WTC11 (cell line): ENCODE results near the gene CXXC4. TPM values are rescaled to one million over a fixed set of nuclear protein-coding genes. Genes with fewer than 3 reads are reported as not detected.

ENCODE experiments used
- ATAC-seq: fragments of 200-7000 bp; cut with Tn5 transposase; 2 replicates; pipeline ENCODE4 v1.10.0; 2021; ENCODE audit warnings: mild to moderate bottlenecking, moderate library complexity
- CTCF ChIA-PET: fragments of 300-600 bp; sonication (Branson Sonifier 250); formaldehyde crosslinking; loops from one replicate; lab custom pipeline; 2021; ENCODE audit warnings: antibody characterized with exemption; lab: Charles Lee
- POLR2A ChIA-PET: fragments of 350-600 bp; sonication (Branson Sonifier 250); formaldehyde crosslinking; loops from one replicate; lab custom pipeline; 2021; ENCODE audit warnings: antibody characterized with exemption; lab: Charles Lee
- DNase-seq: peaks from one replicate; pipeline ENCODE4 v3.0.0; 2021; ENCODE audit warnings: low spot score
- H3K27ac Mint-ChIP-seq: 2 replicates; pipeline ENCODE4 v1.8.0; 2021; ENCODE audit warnings: mixed read lengths
- H3K27me3 Mint-ChIP-seq: 2 replicates; pipeline ENCODE4 v1.8.0; 2021; ENCODE audit warnings: low read depth, mild to moderate bottlenecking, moderate library complexity, mixed read lengths
- H3K36me3 Mint-ChIP-seq: 2 replicates; pipeline ENCODE4 v1.8.0; 2021; ENCODE audit warnings: mixed read lengths
- H3K4me1 Mint-ChIP-seq: 2 replicates; pipeline ENCODE4 v1.8.0; 2022; ENCODE audit warnings: mixed read lengths
- H3K4me3 Mint-ChIP-seq: 2 replicates; pipeline ENCODE4 v1.8.0; 2021; ENCODE audit warnings: mild to moderate bottlenecking, moderate library complexity, mixed read lengths
- H3K9me3 Mint-ChIP-seq: 2 replicates; pipeline ENCODE4 v1.8.0; 2021; ENCODE audit warnings: mixed read lengths
- E2F1 ChIP-seq: sonication (generic); formaldehyde crosslinking; IDR thresholded peaks from 2 replicates; pipeline ENCODE4 v1.8.0; 2022; ENCODE audit warnings: mild to moderate bottlenecking, missing genetic modification reagents
- E2F4 ChIP-seq: sonication (generic); formaldehyde crosslinking; IDR thresholded peaks from 2 replicates; pipeline ENCODE4 v1.8.1; 2022; ENCODE audit warnings: low read depth, mild to moderate bottlenecking, moderate library complexity, missing genetic modification reagents, borderline replicate concordance
- EMX1 ChIP-seq: fragments of 250-450 bp; sonication (Bioruptor Pico); IDR thresholded peaks from 2 replicates; pipeline ENCODE4 v1.8.0; 2021; ENCODE audit warnings: mild to moderate bottlenecking
- ERG ChIP-seq: fragments of 250-450 bp; sonication (Bioruptor Pico); IDR thresholded peaks from 2 replicates; pipeline ENCODE4 v1.8.0; 2021; ENCODE audit warnings: mild to moderate bottlenecking
- FOXP1 ChIP-seq: sonication (generic); formaldehyde crosslinking; IDR thresholded peaks from 2 replicates; pipeline ENCODE4 v1.8.0; 2022; ENCODE audit warnings: missing genetic modification reagents, mild to moderate bottlenecking, moderate library complexity, borderline replicate concordance
- IRF1 ChIP-seq: sonication (generic); formaldehyde crosslinking; IDR thresholded peaks from 2 replicates; pipeline ENCODE4 v1.8.0; 2023; ENCODE audit warnings: missing genetic modification reagents
- IRF2 ChIP-seq: sonication (generic); formaldehyde crosslinking; IDR thresholded peaks from 2 replicates; pipeline ENCODE4 v1.8.0; 2022; ENCODE audit warnings: low read depth, missing genetic modification reagents, borderline replicate concordance
- NFE2L1 ChIP-seq: sonication (generic); formaldehyde crosslinking; IDR thresholded peaks from 2 replicates; pipeline ENCODE4 v1.8.1; 2023; ENCODE audit warnings: missing genetic modification reagents
- NR2C2 ChIP-seq: sonication (generic); formaldehyde crosslinking; IDR thresholded peaks from 2 replicates; pipeline ENCODE4 v1.8.0; 2022; ENCODE audit warnings: mild to moderate bottlenecking, missing genetic modification reagents
- RORB ChIP-seq: fragments of 250-450 bp; sonication (Bioruptor Pico); IDR thresholded peaks from 2 replicates; pipeline ENCODE4 v1.9.0; 2021; ENCODE audit warnings: mild to moderate bottlenecking
- SP1 ChIP-seq: sonication (generic); formaldehyde crosslinking; conservative IDR thresholded peaks from 2 replicates; pipeline ENCODE4 v1.8.1; 2022; ENCODE audit warnings: missing genetic modification reagents
- ZBTB21 ChIP-seq: sonication (generic); formaldehyde crosslinking; IDR thresholded peaks from 2 replicates; pipeline ENCODE4 v1.8.1; 2023; ENCODE audit warnings: mild to moderate bottlenecking, missing genetic modification reagents, borderline replicate concordance
- ZNF121 ChIP-seq: sonication (generic); formaldehyde crosslinking; IDR thresholded peaks from 2 replicates; pipeline ENCODE4 v1.8.0; 2023; ENCODE audit warnings: missing genetic modification reagents
- ZNF423 ChIP-seq: fragments of 250-450 bp; sonication (Bioruptor Pico); IDR thresholded peaks from 2 replicates; pipeline ENCODE4 v2.1.2; 2022; ENCODE audit warnings: mild to moderate bottlenecking, moderate library complexity
- total RNA-seq: library from RNA; stranded (reverse); gene quantifications from 3 replicates; pipeline ENCODE4 v1.2.3, GENCODE V29; 2021
- TF ChIP-seq, protein P1 (sequence below): sonication (generic); formaldehyde crosslinking; IDR thresholded peaks from 2 replicates; pipeline ENCODE4 v1.8.1; 2023; ENCODE audit warnings: mild to moderate bottlenecking, missing genetic modification reagents
- TF ChIP-seq, protein P2 (sequence below): sonication (generic); formaldehyde crosslinking; IDR thresholded peaks from 2 replicates; pipeline ENCODE4 v1.8.0; 2023; ENCODE audit warnings: mild to moderate bottlenecking, missing genetic modification reagents
- TF ChIP-seq, protein P3 (sequence below): fragments of 250-450 bp; sonication (Bioruptor Pico); IDR thresholded peaks from 2 replicates; pipeline ENCODE4 v1.9.0; 2021; ENCODE audit warnings: mild to moderate bottlenecking
- TF ChIP-seq, protein P4 (sequence below): sonication (generic); formaldehyde crosslinking; IDR thresholded peaks from 2 replicates; pipeline ENCODE4 v1.8.1; 2023; ENCODE audit warnings: mild to moderate bottlenecking, moderate library complexity, missing genetic modification reagents
- TF ChIP-seq, protein P5 (sequence below): sonication (generic); formaldehyde crosslinking; IDR thresholded peaks from 2 replicates; pipeline ENCODE4 v1.8.1; 2023; ENCODE audit warnings: mild to moderate bottlenecking, missing genetic modification reagents

The CXXC4 gene
- total RNA-seq, 1 experiment from 2014 or later, result 2.4 TPM

DNA sequence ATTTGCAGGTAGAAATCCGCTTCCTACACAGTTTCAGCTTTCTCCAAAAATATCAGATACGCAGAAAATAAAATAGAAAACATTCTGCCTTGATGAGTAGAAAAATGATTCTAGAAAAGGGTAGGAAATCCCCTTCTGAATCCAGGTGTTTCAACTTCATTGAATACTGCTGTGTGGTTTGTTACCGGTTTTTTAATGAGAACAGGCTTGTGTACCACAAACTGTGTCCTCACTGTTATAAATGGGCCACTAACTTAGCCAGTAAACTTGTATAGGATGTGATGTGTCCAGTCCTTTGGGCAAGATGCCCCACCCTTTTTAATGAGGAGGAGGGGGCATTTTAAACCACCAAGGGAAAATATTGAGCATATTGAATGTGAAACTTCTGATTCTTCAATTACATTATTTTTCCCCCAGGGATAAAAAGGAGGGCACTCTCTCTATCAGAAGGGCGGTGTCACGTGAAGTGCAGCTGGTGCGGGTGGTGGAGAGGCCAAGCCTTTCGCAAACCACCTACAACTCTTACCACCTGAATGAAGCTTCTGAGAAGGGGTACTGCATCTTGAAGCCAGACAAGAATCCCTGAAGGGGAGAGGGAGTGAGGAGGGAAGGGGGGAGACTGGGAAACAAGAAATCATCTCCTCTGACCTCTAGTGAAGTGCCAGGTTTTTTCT lies 4.5 kb downstream of the CXXC4 start (continued):
- TF ChIP-seq ERG (CRISPR knock-in tag), result no peak
- TF ChIP-seq E2F4, result no peak
- no peak for TF ChIP-seq E2F1
- TF ChIP-seq, all 79 proteins: peak for 2

DNA sequence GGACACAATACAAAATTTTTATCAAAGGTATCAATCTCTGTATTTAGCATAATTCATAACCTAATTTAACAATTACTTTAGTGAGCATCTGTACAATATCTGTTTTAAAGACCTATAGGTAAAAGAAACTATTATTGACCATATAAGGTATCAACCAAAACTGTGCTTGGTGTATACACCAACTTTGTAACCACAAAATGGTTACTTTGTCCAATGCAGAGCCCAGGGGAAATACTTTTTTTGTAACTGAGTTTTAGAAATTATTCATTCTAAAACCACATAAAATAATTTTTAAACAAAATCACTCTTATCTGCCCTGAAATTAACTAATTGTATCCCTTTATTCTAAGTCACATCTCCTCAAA lies 5.0 kb downstream of the CXXC4 start:
- DNase-seq (no peak), ATAC-seq (no peak)
- peaks cover 63% of the 10 kb centered on the region for H3K4me1 Mint-ChIP-seq
- H3K27ac Mint-ChIP-seq, result no peak overlapping the region
- no peaks in the 10 kb centered on the region for H3K9me3 Mint-ChIP-seq
- H3K36me3 Mint-ChIP-seq, result no peaks in the 10 kb centered on the region
- POLR2A ChIA-PET, result no interaction called here
- H3K4me3 Mint-ChIP-seq, result peak overlapping the region; percentile 95
- TF ChIP-seq, protein P1, sequence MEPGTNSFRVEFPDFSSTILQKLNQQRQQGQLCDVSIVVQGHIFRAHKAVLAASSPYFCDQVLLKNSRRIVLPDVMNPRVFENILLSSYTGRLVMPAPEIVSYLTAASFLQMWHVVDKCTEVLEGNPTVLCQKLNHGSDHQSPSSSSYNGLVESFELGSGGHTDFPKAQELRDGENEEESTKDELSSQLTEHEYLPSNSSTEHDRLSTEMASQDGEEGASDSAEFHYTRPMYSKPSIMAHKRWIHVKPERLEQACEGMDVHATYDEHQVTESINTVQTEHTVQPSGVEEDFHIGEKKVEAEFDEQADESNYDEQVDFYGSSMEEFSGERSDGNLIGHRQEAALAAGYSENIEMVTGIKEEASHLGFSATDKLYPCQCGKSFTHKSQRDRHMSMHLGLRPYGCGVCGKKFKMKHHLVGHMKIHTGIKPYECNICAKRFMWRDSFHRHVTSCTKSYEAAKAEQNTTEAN (CRISPR knock-in tag), result no peak
- TF ChIP-seq FOXP1 (no peak), ZNF121 (CRISPR knock-in tag) (no peak), NR2C2 (CRISPR knock-in tag) (no peak), ZBTB21 (no peak), SP1 (CRISPR knock-in tag) (no peak), ZNF423 (no peak), NFE2L1 (CRISPR knock-in tag) (no peak), EMX1 (no peak), RORB (CRISPR knock-in tag) (no peak), IRF2 (CRISPR knock-in tag) (no peak), IRF1 (CRISPR knock-in tag) (no peak)
- TF ChIP-seq, protein P2, sequence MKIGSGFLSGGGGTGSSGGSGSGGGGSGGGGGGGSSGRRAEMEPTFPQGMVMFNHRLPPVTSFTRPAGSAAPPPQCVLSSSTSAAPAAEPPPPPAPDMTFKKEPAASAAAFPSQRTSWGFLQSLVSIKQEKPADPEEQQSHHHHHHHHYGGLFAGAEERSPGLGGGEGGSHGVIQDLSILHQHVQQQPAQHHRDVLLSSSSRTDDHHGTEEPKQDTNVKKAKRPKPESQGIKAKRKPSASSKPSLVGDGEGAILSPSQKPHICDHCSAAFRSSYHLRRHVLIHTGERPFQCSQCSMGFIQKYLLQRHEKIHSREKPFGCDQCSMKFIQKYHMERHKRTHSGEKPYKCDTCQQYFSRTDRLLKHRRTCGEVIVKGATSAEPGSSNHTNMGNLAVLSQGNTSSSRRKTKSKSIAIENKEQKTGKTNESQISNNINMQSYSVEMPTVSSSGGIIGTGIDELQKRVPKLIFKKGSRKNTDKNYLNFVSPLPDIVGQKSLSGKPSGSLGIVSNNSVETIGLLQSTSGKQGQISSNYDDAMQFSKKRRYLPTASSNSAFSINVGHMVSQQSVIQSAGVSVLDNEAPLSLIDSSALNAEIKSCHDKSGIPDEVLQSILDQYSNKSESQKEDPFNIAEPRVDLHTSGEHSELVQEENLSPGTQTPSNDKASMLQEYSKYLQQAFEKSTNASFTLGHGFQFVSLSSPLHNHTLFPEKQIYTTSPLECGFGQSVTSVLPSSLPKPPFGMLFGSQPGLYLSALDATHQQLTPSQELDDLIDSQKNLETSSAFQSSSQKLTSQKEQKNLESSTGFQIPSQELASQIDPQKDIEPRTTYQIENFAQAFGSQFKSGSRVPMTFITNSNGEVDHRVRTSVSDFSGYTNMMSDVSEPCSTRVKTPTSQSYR (CRISPR knock-in tag), result no peak
- TF ChIP-seq, protein P3, sequence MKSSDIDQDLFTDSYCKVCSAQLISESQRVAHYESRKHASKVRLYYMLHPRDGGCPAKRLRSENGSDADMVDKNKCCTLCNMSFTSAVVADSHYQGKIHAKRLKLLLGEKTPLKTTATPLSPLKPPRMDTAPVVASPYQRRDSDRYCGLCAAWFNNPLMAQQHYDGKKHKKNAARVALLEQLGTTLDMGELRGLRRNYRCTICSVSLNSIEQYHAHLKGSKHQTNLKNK, result no peak
- TF ChIP-seq, protein P4, sequence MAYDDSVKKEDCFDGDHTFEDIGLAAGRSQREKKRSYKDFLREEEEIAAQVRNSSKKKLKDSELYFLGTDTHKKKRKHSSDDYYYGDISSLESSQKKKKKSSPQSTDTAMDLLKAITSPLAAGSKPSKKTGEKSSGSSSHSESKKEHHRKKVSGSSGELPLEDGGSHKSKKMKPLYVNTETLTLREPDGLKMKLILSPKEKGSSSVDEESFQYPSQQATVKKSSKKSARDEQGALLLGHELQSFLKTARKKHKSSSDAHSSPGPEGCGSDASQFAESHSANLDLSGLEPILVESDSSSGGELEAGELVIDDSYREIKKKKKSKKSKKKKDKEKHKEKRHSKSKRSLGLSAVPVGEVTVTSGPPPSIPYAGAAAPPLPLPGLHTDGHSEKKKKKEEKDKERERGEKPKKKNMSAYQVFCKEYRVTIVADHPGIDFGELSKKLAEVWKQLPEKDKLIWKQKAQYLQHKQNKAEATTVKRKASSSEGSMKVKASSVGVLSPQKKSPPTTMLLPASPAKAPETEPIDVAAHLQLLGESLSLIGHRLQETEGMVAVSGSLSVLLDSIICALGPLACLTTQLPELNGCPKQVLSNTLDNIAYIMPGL, result no peak
- TF ChIP-seq, protein P5, sequence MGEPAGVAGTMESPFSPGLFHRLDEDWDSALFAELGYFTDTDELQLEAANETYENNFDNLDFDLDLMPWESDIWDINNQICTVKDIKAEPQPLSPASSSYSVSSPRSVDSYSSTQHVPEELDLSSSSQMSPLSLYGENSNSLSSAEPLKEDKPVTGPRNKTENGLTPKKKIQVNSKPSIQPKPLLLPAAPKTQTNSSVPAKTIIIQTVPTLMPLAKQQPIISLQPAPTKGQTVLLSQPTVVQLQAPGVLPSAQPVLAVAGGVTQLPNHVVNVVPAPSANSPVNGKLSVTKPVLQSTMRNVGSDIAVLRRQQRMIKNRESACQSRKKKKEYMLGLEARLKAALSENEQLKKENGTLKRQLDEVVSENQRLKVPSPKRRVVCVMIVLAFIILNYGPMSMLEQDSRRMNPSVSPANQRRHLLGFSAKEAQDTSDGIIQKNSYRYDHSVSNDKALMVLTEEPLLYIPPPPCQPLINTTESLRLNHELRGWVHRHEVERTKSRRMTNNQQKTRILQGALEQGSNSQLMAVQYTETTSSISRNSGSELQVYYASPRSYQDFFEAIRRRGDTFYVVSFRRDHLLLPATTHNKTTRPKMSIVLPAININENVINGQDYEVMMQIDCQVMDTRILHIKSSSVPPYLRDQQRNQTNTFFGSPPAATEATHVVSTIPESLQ (CRISPR knock-in tag), result no peak
- TF ChIP-seq, all 79 proteins: peak for 0
- CTCF ChIA-PET, result interaction anchor here (1.0 kb wide), 1 partner anchor 322 kb away, joined by 3 read pairs; no protein-coding TSS in a partner anchor
- peaks cover 47% of the 10 kb centered on the region for H3K27me3 Mint-ChIP-seq
